Measurements from ENCODE around the gene CP. TPM values are rescaled to one million over a fixed set of nuclear protein-coding genes. Genes with fewer than 3 reads are reported as not detected.

The CP gene
- total RNA-seq, 1 donor from 2014 or later, result 8.1 TPM

- no peak for DNase-seq (ENCODE audit: low spot score)
- intact Hi-C loops (cut with DNase I), result no loop called here
Observed at GRCh38 chr3:149142682-149143081, 78.9 kb downstream of the CP start.

GRCh38 chr3:149134575-149134974, 87.1 kb downstream of the CP start:
- DNase-seq (ENCODE audit: low spot score), result no peak
- intact Hi-C loops (cut with DNase I), result loop anchor here (5.0 kb wide), 1 partner anchor 48 kb away; no protein-coding TSS in a partner anchor

- intact Hi-C loops (cut with DNase I), result loop anchor here (5.0 kb wide), 1 partner anchor 51 kb away; no protein-coding TSS in a partner anchor
- DNase-seq (ENCODE audit: low spot score), result no peak
Observed at GRCh38 chr3:149131589-149131988, 90.0 kb downstream of the CP start.

GRCh38 chr3:149129326-149130205, 92.1 kb downstream of the CP start, which contains the start of gene HPS3:
HPS3 (plus strand) TSS chr3:149129638; CDS start chr3:149129724, 86 bp downstream.
- intact Hi-C loops (cut with DNase I), result loop anchor here (5.0 to 10.0 kb wide), 2 partner anchors 53 to 345 kb away; partner anchors contain the start of gene TM4SF4

GRCh38 chr3:149128821-149129220, 92.8 kb downstream of the CP start:
- DNase-seq (ENCODE audit: low spot score), result no peak
- intact Hi-C loops (cut with DNase I), result loop anchor here (10.0 kb wide), 1 partner anchor 346 kb away; the partner anchor contains the start of gene TM4SF4

More at GRCh38 chr3:149129326-149130205, 92.1 kb downstream of the CP start, which contains the start of gene HPS3:
- DNase-seq (ENCODE audit: low spot score), result peak; percentile 97

GRCh38 chr3:149122721-149123578, 98.7 kb downstream of the CP start:
- intact Hi-C loops (cut with DNase I), result loop anchor here (5.0 to 10.0 kb wide), 2 partner anchors 166 to 352 kb away; partner anchors contain the start of gene TM4SF4
- DNase-seq (ENCODE audit: low spot score), result no peak

Other genes with a start within 250 kb of the CP start
- gene GYG1, start 230.3 kb downstream of the CP start, total RNA-seq, result 123 TPM
- gene HLTF, start 135.3 kb downstream of the CP start, total RNA-seq, result 23.9 TPM
- 6.2 TPM for gene HPS3, start 92.2 kb downstream of the CP start, total RNA-seq
- gene TM4SF18, start 111.8 kb upstream of the CP start, total RNA-seq, result 4.1 TPM
- 84.7 TPM for gene TM4SF1, start 155.8 kb upstream of the CP start, total RNA-seq